HG03439 (cell line): ENCODE results near the gene RGS19.
A peak's percentile ranks its signal among the peaks of the same experiment; 100 is the strongest.
"Not testable (repeated sequence)": the region's sequence is repeated elsewhere in the genome, so short reads cannot be mapped to it uniquely, and the experiment has no call there.

Source experiments
- ATAC-seq: cut with Tn5 transposase; IDR thresholded peaks from one replicate; pipeline ENCODE4 v1.9.1; 2021; ENCODE audit warnings: mild to moderate bottlenecking, moderate library complexity; ENCODE audit not compliant: unreplicated experiment

RGS19 gene

GRCh38 chr20:64079273-64080012 lies at the start of gene RGS19:
Gene RGS19 (minus strand): TSS chr20:64079518. CDS start chr20:64076886, 2,632 bp downstream.
- ATAC-seq = peak; percentile 38

- ATAC-seq = not testable (repeated sequence)
These were observed 44.2 kb upstream of the RGS19 start for GRCh38 chr20:64123517-64123916.

- not testable (repeated sequence) for ATAC-seq
These were observed 43.6 kb upstream of the RGS19 start for GRCh38 chr20:64122927-64123326.

- ATAC-seq = no peak
These were observed 42.3 kb upstream of the RGS19 start for GRCh38 chr20:64121586-64121985.

GRCh38 chr20:64119681-64120341 lies 40.5 kb upstream of the RGS19 start:
- ATAC-seq = no peak

- ATAC-seq = no peak
These were observed 40.0 kb upstream of the RGS19 start for GRCh38 chr20:64119301-64119680.

GRCh38 chr20:64117432-64117777 lies 38.1 kb upstream of the RGS19 start:
- ATAC-seq = not testable (repeated sequence)

GRCh38 chr20:64116541-64117431 lies 37.5 kb upstream of the RGS19 start:
- ATAC-seq = no peak

GRCh38 chr20:64116016-64116415 lies 36.7 kb upstream of the RGS19 start:
- ATAC-seq = no peak

GRCh38 chr20:64115171-64115911 lies 36.0 kb upstream of the RGS19 start:
- ATAC-seq = no peak

- ATAC-seq = no peak
These were observed 35.1 kb upstream of the RGS19 start for GRCh38 chr20:64114356-64114971.

- ATAC-seq = no peak
These were observed 34.6 kb upstream of the RGS19 start for GRCh38 chr20:64113796-64114355.

GRCh38 chr20:64113444-64113775 lies 34.1 kb upstream of the RGS19 start:
- no peak for ATAC-seq

GRCh38 chr20:64112691-64113443 lies 33.5 kb upstream of the RGS19 start:
- ATAC-seq = no peak

GRCh38 chr20:64111841-64112641 lies 32.7 kb upstream of the RGS19 start:
- ATAC-seq = no peak

- no peak for ATAC-seq
These were observed 31.2 kb upstream of the RGS19 start for GRCh38 chr20:64110411-64111068.

- ATAC-seq = no peak
These were observed 30.6 kb upstream of the RGS19 start for GRCh38 chr20:64109831-64110391.
